C4-2B (cell line): ENCODE measurements around the gene HERC3.

Experiments
- ZFX ChIP-seq: fragments of 450-650 bp; IDR thresholded peaks from 2 replicates; pipeline ENCODE4 v1.6.1; 2017
- TF ChIP-seq, protein P1 (sequence below): fragments of 450-650 bp; conservative IDR thresholded peaks from 2 replicates; pipeline ENCODE4 v1.5.1; 2017; ENCODE audit warnings: mild to moderate bottlenecking

DNA sequence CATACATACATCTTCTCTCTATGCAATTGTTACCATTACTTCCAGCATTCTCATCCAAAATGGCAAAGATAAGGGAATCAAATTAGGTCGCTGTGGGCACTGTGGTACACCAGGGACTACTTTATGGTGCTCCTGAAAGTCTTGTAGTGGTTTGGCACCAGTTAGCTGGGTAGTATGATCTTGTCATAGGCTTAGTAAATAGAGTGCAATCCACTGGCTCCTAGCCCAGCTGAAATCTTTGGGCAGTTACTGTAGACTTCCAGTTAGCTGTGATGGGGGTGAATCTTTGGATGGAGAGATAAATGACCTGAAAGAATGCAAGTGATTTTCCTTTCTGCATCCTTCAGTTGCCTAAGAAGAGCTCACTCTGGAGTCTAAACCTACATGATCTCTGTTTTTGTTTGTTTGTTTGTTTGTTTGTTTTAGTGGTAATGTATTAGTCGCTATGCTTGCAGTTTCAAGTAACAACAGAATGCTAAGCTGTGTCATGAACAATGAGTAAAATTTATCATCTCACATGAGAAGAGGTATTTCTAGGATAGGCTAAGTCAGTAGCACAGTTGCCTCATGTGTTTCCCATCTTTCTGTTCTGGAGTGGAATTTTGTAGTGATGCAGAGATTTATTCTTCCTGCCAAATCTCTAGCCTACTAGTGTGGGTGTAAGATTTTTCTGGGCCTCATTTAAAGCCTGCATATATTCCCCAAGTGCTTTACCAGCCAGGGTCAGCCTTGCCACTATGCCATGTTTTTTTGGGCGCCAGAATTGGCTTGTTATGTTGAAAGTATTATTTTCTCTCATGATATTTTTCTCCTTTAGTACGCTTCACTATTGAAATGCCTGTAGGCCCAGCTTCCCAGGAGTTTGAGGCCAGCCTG is 24.2 kb downstream of the HERC3 start:
- TF ChIP-seq, protein P1, sequence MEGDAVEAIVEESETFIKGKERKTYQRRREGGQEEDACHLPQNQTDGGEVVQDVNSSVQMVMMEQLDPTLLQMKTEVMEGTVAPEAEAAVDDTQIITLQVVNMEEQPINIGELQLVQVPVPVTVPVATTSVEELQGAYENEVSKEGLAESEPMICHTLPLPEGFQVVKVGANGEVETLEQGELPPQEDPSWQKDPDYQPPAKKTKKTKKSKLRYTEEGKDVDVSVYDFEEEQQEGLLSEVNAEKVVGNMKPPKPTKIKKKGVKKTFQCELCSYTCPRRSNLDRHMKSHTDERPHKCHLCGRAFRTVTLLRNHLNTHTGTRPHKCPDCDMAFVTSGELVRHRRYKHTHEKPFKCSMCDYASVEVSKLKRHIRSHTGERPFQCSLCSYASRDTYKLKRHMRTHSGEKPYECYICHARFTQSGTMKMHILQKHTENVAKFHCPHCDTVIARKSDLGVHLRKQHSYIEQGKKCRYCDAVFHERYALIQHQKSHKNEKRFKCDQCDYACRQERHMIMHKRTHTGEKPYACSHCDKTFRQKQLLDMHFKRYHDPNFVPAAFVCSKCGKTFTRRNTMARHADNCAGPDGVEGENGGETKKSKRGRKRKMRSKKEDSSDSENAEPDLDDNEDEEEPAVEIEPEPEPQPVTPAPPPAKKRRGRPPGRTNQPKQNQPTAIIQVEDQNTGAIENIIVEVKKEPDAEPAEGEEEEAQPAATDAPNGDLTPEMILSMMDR, result no peak
- TF ChIP-seq ZFX, result no peak
